ENCODE measurements around the gene MAST4.
"Not testable (repeated sequence)": the region's sequence is repeated elsewhere in the genome, so short reads cannot be mapped to it uniquely, and the experiment has no call there.

Gene MAST4

DNA sequence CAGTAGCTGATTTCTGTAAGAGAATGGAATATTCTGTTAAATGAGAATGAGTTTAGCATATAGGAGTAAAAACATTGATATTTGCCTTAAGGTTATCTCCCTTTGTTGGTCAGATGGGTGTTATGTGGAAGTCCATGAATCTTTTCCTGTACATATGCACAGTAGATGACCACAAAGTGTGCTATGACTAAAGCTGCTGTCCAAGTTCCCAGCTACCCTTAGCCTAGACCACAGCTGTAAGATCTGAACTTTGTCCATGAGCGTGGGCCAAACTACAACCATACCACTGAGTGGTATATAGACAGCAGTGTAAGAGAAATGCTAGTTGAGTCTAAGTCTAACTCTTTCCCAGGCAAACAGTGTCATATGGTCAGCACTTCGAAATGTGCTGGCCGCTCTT, 551.6 kb downstream of the MAST4 start:
- DNase-seq = no peak

DNA sequence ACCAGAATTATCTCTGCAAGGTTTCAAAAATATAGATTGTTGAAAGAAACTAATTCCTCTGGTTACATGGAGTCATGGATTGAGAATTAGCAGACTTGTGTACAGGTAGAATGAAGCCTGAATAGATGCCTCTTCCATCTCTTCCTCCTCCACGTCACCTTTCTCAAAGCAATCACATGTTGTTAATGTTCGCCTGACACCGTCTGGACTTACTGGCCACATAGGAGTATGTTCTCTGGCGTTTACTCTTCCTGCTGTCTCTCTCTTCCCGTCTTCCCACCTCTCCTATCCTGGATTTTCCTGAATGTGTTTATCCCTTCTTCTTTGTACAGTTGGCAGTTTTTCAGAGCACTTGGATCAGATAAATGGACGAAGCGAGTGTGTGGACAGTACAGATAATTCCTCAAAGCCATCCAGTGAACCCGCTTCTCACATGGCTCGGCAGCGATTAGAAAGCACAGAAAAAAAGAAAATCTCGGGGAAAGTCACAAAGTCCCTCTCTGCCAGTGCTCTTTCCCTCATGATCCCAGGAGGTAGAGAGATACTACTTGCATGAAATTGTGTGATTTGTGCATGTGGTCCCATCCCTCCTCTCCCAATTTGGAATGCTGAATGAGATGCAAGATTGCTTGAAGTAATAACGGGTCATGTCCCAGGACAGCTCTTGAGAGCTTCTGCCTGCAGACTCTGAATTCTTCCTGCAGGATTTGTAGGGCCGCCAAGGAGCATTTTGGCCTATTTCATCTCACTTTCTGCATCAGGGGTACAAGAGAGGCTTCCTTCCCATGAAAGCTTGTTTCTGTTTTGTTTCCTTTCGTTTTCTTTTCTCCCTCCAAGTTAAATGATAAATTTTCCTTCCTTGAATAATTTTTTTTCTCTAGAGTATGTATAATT, 553.1 kb downstream of the MAST4 start:
- DNase-seq = no peak

DNA sequence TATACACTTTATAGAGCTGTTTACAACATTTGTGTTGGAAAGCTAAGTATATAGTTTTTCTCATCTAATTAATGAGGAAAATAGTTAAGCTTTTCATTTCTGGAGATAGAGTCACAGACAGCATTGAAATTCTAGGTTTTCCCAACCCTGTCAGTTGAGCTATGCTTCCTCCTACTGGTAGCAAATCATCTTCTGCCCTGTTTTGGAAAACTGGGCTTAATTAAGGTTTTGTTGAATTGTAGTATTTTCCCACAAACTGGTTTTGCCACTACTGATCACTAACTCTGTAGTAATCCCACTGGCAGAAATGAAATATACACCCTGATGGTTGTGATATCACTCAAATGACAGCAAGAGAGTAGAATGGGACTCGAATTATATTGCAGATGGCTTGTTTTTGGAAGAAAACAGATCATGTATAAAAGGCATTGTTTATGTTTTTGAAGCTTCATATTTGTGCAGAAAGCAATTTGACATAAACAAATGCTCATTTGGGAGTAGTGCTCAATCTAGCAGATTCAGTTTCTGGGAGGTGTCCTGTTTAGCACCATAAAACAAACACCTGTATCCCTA, 553.8 kb downstream of the MAST4 start:
- peak; percentile 30 for DNase-seq

DNA sequence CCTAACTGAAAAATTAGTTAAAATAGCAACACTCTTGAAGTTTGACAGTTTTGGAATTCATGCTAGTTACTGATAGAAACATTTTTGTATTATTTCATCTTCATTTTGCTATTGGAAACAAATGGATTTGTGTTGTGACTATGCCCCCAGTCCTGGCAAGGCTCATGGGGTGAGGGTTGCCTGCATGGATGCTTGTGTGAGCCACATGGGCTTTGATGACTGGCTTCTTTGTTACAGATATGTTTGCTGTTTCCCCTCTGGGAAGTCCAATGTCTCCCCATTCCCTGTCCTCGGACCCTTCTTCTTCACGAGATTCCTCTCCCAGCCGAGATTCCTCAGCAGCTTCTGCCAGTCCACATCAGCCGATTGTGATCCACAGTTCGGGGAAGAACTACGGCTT, 556.2 kb downstream of the MAST4 start:
- no peak for DNase-seq

- no peak for DNase-seq
Measured at GRCh38 chr5:67153292-67153691, 557.1 kb downstream of the MAST4 start.

DNA sequence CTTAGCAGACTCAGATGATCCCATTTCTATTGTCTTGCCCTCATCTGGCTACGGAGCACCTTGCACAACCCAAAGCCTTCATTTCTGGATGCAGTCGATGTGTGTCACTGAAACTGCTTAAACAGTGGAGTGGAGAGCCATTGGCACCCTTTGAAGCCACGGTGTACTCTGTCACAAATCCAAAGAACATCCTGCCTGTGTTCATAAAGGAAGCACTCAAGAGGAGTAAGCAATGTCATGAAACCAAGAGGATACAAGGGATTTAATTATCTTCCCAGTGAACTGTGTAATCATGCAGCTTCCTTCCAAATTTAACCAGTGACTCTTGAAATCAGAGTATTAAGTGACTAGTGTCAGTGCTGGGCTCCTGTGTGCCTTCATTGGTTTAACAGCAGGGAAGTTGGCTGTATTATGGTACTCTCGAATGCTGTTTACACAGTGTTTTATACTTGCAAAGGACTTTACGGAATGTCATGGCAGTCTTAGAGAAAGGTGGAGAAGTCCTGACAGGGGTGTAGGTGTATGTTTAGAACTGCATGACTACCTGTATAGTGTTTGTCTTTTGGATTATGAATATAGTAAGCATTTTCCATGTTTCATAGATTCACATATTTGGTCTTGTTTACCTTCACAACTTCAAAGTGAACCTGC, 558.5 kb downstream of the MAST4 start:
- no peak for DNase-seq

- peak; percentile 60 for DNase-seq
Measured at GRCh38 chr5:67156976-67157583, 560.9 kb downstream of the MAST4 start.

DNA sequence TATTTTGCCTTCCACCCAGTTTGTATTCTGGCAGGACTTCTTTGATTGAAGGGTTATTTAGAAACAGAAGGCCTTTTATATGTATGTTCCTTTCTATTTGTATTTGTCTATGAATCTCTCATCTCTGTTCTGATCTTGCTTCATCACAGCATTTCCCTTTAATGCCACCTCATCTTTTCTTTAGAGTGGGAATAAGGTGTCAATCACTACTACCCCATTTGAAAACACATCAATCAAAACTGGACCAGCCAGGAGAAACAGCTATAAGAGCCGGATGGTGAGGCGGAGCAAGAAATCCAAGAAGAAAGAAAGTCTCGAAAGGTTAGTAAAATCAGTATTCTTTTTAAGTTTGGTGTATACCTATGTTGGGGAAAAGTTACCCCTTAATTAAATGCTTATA, 564.1 kb downstream of the MAST4 start:
- DNase-seq = no peak

GRCh38 chr5:67160985-67161384, 564.8 kb downstream of the MAST4 start:
- DNase-seq = no peak

- no peak for DNase-seq
Measured at GRCh38 chr5:67161767-67162166, 565.6 kb downstream of the MAST4 start.

DNA sequence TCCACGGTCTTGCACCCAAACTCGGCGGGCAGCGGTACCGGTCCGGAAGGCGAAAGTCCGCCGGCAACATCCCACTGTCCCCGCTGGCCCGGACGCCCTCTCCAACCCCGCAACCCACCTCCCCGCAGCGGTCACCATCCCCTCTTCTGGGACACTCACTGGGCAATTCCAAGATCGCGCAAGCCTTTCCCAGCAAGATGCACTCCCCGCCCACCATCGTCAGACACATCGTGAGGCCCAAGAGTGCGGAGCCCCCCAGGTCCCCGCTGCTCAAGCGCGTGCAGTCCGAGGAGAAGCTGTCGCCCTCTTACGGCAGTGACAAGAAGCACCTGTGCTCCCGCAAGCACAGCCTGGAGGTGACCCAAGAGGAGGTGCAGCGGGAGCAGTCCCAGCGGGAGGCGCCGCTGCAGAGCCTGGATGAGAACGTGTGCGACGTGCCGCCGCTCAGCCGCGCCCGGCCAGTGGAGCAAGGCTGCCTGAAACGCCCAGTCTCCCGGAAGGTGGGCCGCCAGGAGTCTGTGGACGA, 567.1 kb downstream of the MAST4 start:
- DNase-seq = no peak

DNA sequence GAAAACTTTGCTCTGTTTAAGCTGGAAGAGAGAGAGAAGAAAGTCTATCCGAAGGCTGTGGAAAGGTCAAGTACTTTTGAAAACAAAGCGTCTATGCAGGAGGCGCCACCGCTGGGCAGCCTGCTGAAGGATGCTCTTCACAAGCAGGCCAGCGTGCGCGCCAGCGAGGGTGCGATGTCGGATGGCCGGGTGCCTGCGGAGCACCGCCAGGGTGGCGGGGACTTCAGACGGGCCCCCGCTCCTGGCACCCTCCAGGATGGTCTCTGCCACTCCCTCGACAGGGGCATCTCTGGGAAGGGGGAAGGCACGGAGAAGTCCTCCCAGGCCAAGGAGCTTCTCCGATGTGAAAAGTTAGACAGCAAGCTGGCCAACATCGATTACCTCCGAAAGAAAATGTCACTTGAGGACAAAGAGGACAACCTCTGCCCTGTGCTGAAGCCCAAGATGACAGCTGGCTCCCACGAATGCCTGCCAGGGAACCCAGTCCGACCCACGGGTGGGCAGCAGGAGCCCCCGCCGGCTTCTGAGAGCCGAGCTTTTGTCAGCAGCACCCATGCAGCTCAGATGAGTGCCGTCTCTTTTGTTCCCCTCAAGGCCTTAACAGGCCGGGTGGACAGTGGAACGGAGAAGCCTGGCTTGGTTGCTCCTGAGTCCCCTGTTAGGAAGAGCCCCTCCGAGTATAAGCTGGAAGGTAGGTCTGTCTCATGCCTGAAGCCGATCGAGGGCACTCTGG, 567.8 kb downstream of the MAST4 start:
- no peak for DNase-seq

- DNase-seq = no peak
Measured at GRCh38 chr5:67164856-67165525, 568.8 kb downstream of the MAST4 start.

DNA sequence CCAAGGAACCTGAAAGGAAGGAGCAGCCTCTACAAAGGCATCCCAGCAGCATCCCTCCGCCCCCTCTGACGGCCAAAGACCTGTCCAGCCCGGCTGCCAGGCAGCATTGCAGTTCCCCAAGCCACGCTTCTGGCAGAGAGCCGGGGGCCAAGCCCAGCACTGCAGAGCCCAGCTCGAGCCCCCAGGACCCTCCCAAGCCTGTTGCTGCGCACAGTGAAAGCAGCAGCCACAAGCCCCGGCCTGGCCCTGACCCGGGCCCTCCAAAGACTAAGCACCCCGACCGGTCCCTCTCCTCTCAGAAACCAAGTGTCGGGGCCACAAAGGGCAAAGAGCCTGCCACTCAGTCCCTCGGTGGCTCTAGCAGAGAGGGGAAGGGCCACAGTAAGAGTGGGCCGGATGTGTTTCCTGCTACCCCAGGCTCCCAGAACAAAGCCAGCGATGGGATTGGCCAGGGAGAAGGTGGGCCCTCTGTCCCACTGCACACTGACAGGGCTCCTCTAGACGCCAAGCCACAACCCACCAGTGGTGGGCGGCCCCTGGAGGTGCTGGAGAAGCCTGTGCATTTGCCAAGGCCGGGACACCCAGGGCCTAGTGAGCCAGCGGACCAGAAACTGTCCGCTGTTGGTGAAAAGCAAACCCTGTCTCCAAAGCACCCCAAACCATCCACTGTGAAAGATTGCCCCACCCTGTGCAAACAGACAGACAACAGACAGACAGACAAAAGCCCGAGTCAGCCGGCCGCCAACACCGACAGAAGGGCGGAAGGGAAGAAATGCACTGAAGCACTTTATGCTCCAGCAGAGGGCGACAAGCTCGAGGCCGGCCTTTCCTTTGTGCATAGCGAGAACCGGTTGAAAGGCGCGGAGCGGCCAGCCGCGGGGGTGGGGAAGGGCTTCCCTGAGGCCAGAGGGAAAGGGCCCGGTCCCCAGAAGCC, 569.6 kb downstream of the MAST4 start:
- DNase-seq = no peak

- DNase-seq = no peak
Measured at GRCh38 chr5:67166460-67167285, 570.5 kb downstream of the MAST4 start.

DNA sequence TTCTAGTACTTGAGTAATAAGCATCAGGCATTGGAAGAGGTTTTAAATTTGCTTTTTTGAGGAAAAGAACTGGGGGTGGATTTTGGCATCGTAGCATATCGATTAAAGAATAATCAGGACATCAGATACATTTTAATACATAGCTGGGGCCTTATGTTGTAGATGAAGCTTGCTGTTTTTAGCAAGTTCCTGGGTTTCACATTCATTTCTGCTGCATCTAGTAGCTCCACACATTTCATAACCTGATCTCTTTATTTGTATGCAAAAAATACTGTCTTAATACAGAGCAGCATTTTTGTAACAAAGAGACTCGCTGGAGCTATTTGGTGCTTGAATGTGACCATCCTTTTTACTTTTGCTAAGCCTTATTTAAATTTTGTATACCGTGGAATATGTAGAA, 571.9 kb downstream of the MAST4 start:
- DNase-seq = no peak

DNA sequence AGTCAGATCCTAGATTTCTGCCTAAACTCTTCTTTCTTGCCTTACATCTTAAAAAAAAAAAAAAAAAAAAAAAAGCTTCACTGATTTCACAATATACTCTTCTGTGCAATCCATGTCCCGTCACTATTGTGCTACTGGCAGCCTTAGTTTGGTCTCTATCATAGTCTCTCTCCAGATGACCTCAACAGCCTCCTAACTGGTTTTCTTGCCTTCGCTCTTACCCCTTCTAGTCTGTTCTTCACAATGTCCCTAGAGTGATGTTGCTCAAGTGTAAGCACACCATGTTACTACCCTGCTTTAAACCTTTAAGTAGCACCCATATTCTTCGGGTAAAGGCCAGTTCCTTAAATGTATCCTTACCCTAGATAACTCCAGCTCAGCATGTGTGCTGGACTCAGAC, 574.6 kb downstream of the MAST4 start:
- DNase-seq = no peak

- DNase-seq = not testable (repeated sequence)
Measured at GRCh38 chr5:67173351-67173750, 577.2 kb downstream of the MAST4 start.

DNA sequence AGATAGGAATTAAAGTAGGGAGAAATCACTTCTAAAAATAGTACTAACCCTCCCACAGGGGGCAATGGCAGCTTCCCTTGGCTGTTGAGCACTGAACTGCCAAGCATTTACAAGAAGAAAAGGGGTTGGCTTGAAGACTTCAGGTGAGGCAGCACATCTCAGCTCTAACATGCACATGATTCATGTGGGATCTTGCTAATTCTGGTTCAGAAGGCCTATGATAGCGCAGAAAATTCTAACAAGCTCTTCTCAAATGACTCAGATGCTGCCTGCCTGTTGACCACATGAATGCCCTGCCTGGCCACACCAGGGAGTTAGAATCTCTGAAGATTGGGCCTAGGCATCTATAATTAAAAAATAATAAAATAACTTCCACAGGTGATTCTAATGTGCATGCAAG, 577.8 kb downstream of the MAST4 start:
- DNase-seq = no peak

- peak; percentile 75 for DNase-seq
Measured at GRCh38 chr5:67176936-67177335, 580.7 kb downstream of the MAST4 start.
